NB4 (cell line): Measurements from ENCODE around the gene REN.

ENCODE experiments used
- MYC ChIP-seq: IDR thresholded peaks from 2 replicates; pipeline ENCODE4 v1.6.1; 2011; ENCODE audit warnings: low read depth, low read length
- POLR2A ChIP-seq: IDR thresholded peaks from 2 replicates; pipeline ENCODE4 v1.6.1; 2011; ENCODE audit warnings: mild to moderate bottlenecking; ENCODE audit not compliant: insufficient read length; ENCODE audit errors: extremely low read depth
- TF ChIP-seq, protein P1 (sequence below): IDR thresholded peaks from one replicate; pipeline ENCODE4 v1.5.1; 2012; ENCODE audit warnings: low read depth, low read length
- TF ChIP-seq, protein P2 (sequence below): IDR thresholded peaks from 2 replicates; pipeline ENCODE4 v1.6.1; 2011; ENCODE audit warnings: low read depth, low read length

DNA sequence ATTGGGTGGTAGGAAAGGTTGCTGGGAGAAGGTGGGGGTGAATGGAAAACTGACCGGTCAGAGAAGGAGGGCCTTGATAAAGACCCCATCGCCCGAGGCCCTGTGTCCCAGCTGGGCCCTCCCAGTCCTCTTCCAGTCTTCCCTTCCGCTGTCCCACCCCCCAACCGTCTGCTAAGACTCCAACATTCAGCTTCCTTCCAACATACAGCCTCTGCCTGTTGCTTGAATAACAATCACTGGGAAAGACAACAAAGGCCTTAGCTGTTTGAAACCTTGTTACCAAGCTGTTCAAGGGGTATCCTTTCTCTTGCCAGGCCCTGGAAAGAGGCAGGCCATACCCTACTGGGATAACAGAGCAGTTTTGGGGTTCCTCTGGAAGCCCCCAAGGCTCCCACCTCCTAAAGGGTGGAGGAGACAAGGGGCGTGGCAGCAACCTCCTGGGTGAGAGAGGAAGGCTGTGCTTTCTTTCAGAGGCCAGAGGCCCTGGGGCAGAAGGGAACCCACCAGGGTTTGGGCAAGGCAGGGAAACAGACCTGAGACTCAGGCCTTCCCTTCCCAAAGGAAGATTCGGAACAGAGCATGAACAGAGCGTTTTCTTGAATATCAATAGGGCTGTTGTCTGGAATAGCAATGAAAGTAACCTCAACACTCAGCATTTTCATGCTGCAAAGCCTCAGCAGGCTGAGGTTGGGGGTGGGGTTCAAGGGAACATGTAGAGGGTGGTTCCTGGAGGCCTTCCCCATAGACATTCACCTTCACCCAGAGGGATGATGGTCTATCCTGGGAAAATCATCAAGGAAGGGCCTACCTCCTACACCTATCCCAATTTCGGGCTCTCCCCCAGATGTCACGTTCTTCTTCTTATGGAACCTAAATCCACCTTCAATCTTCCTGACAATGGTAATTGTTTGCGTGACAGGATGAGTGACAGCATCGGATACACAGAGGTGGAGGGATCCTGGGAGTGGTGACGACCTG, 18.4 kb downstream of the REN start:
- TF ChIP-seq POLR2A (no peak), MYC (no peak)
- TF ChIP-seq, protein P1, sequence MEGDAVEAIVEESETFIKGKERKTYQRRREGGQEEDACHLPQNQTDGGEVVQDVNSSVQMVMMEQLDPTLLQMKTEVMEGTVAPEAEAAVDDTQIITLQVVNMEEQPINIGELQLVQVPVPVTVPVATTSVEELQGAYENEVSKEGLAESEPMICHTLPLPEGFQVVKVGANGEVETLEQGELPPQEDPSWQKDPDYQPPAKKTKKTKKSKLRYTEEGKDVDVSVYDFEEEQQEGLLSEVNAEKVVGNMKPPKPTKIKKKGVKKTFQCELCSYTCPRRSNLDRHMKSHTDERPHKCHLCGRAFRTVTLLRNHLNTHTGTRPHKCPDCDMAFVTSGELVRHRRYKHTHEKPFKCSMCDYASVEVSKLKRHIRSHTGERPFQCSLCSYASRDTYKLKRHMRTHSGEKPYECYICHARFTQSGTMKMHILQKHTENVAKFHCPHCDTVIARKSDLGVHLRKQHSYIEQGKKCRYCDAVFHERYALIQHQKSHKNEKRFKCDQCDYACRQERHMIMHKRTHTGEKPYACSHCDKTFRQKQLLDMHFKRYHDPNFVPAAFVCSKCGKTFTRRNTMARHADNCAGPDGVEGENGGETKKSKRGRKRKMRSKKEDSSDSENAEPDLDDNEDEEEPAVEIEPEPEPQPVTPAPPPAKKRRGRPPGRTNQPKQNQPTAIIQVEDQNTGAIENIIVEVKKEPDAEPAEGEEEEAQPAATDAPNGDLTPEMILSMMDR = no peak
- TF ChIP-seq, protein P2, sequence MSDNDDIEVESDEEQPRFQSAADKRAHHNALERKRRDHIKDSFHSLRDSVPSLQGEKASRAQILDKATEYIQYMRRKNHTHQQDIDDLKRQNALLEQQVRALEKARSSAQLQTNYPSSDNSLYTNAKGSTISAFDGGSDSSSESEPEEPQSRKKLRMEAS = no peak
